GM12865 (cell line): ENCODE results near the gene EVI5L.
A peak's percentile ranks its signal among the peaks of the same experiment; 100 is the strongest.

Experiments used
- DNase-seq: peaks from one replicate; pipeline ENCODE4 v3.0.0; 2010; ENCODE audit warnings: low read depth
- H3K4me3 ChIP-seq: 2 replicates; pipeline ENCODE4 v1.5.1; 2011; ENCODE audit warnings: mild to moderate bottlenecking, low read depth, low read length, control low read depth
- CTCF ChIP-seq: IDR thresholded peaks from 2 replicates; pipeline ENCODE4 v1.5.1; 2011; ENCODE audit warnings: low read length, control low read depth, low read depth, inconsistent platforms; ENCODE audit not compliant: insufficient read depth; ENCODE audit errors: missing control alignments

Gene EVI5L

GRCh38 chr19:7863157-7863970 lies 33.3 kb downstream of the EVI5L start:
- H3K4me3 ChIP-seq, result no peak overlapping the region
- no peak for DNase-seq
- no peak for TF ChIP-seq CTCF

- TF ChIP-seq CTCF, result no peak
- no peak overlapping the region for H3K4me3 ChIP-seq
- no peak for DNase-seq
Measured at GRCh38 chr19:7863971-7864689, 34.1 kb downstream of the EVI5L start.

DNA sequence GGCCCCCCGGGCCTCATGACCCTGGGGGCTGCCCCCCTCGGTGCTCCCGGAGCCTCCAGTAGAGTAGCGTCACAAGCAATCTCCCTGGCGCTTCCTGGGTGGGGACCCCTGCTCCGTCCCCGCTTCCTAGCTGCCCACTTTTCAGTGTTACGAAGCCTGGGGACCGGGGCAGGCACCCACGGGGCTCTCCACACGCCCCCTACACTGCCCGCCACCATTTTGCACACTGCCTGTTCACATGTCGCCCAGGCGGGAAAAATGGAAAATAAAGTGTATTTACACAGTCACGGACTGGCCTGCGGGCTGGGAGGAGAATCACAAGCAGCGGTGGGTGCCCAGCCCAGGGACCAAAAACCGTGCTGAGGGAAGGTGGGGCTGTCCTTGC lies 34.7 kb downstream of the EVI5L start:
- no peak for TF ChIP-seq CTCF
- no peak overlapping the region for H3K4me3 ChIP-seq
- no peak for DNase-seq

DNA sequence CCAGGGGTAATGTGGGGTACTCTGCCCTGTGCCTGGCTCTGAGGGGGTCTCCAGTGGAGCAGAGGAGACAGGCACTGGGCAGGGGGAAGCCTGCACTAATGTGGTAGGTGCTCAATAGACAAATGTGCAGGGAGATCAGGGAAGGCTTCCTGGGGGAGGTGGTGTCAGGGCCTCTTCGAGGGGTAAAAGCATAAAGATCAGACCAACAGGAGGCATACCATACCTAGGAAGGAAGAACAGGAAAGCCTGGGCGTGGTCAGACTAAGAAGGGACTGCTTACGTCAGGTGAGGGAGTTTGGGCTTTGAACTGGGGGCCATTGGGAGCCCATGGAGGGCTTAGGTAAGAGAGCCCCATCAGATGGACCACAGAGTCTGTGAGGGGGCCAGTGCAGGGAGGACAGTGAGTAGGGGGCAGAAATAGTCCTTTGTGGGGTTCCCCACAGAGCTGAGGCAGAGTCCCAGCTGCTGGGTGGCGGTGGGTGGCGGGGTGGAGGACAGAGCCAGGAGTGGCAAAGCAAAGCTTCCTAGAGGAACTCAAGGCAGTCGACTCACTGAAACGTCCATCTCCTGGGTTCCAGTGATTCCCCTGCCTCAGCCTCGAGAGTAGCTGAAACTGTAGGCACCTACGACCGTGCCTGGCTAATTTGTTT lies 35.4 kb downstream of the EVI5L start:
- H3K4me3 ChIP-seq, result peak overlapping the region; percentile 7
- TF ChIP-seq CTCF, result no peak
- DNase-seq, result peak; percentile 44

GRCh38 chr19:7866399-7867091 lies 36.5 kb downstream of the EVI5L start:
- no peak for DNase-seq
- TF ChIP-seq CTCF, result no peak

GRCh38 chr19:7867092-7867844 lies 37.2 kb downstream of the EVI5L start:
- no peak for TF ChIP-seq CTCF
- no peak overlapping the region for H3K4me3 ChIP-seq
- DNase-seq, result no peak

More at GRCh38 chr19:7866399-7867091, 36.5 kb downstream of the EVI5L start:
- H3K4me3 ChIP-seq, result no peak overlapping the region
